ENCODE data around the gene SLC35E4.

GRCh38 chr22:30671071-30671470, 35.5 kb downstream of the SLC35E4 start:
- TF ChIP-seq EP300 (IDR thresholded peaks at IDR 0.05; ENCODE audit: borderline replicate concordance) (no peak), REST (IDR thresholded peaks at IDR 0.05; ENCODE audit: low read depth) (no peak), TAF1 (IDR thresholded peaks at IDR 0.05; ENCODE audit: low read depth) (no peak), MAX (IDR thresholded peaks at IDR 0.05) (no peak), NFIC (IDR thresholded peaks at IDR 0.05) (no peak), TCF12 (IDR thresholded peaks at IDR 0.05; ENCODE audit: low read depth) (no peak), CREB1 (IDR thresholded peaks at IDR 0.05; ENCODE audit: low read depth) (no peak), YY1 (IDR thresholded peaks at IDR 0.05; ENCODE audit: low read depth) (no peak), RAD21 (IDR thresholded peaks at IDR 0.05; ENCODE audit: low read depth) (no peak), USF1 (IDR thresholded peaks at IDR 0.05) (no peak), EGR1 (IDR thresholded peaks at IDR 0.05) (no peak), ZBTB7A (IDR thresholded peaks at IDR 0.05; ENCODE audit: low read depth) (no peak)
